Head of caudate nucleus (tissue), 42 donors: ENCODE measurements around the gene DHX30.
"Not testable (repeated sequence)": the region's sequence is repeated elsewhere in the genome, so short reads cannot be mapped to it uniquely, and the experiment has no call there.

Experiments used
- DNase-seq, 42 donors: peaks; one replicate each; pipeline versions ENCODE4 v3.0.0 to v3.0.0-alpha.2; 2020 to 2021; ENCODE audit warnings: mixed read lengths in 7 of 42
- intact Hi-C: fragments of 100-400 bp; cut with DNase I; formaldehyde crosslinking; loops from one replicate; pipeline ENCODE4 v1.15.0; 2022

DHX30 gene

GRCh38 chr3:47872916-47873315 lies 70.0 kb downstream of the DHX30 start:
- no peak for DNase-seq
- intact Hi-C loops = no loop called here

GRCh38 chr3:47874438-47874837 lies 71.5 kb downstream of the DHX30 start:
- intact Hi-C loops = no loop called here
- DNase-seq = no peak

- no peak for DNase-seq
- intact Hi-C loops = no loop called here
Measured at GRCh38 chr3:47874913-47875312, 72.0 kb downstream of the DHX30 start.

GRCh38 chr3:47877290-47877689 lies 74.4 kb downstream of the DHX30 start:
- no peak for DNase-seq
- intact Hi-C loops = no loop called here

GRCh38 chr3:47877719-47878118 lies 74.8 kb downstream of the DHX30 start:
- intact Hi-C loops = no loop called here
- DNase-seq = no peak

- intact Hi-C loops = no loop called here
Measured at GRCh38 chr3:47882338-47882737, 79.4 kb downstream of the DHX30 start.

GRCh38 chr3:47884603-47885002 lies 81.7 kb downstream of the DHX30 start:
- DNase-seq = no peak
- intact Hi-C loops = no loop called here

More at GRCh38 chr3:47882338-47882737, 79.4 kb downstream of the DHX30 start:
- DNase-seq = no peak

GRCh38 chr3:47885168-47885567 lies 82.2 kb downstream of the DHX30 start:
- no peak for DNase-seq

GRCh38 chr3:47887991-47888390 lies 85.1 kb downstream of the DHX30 start:
- intact Hi-C loops, DNase-seq: not testable (repeated sequence)

More at GRCh38 chr3:47885168-47885567, 82.2 kb downstream of the DHX30 start:
- intact Hi-C loops = no loop called here

GRCh38 chr3:47888986-47889757 lies 86.2 kb downstream of the DHX30 start:
- intact Hi-C loops = no loop called here
- no peak for DNase-seq

GRCh38 chr3:47890126-47890827 lies 87.3 kb downstream of the DHX30 start:
- DNase-seq = peak in 11 of 42 donors; percentile 6 to 57 (median 27)
- intact Hi-C loops = no loop called here

- peak in 37 of 42 donors; percentile 14 to 88 (median 53) for DNase-seq
Measured at GRCh38 chr3:47890828-47891612, 88.1 kb downstream of the DHX30 start.

GRCh38 chr3:47891613-47892005 lies 88.7 kb downstream of the DHX30 start:
- peak in 1 of 42 donors; percentile 4 for DNase-seq
- intact Hi-C loops = no loop called here

More at GRCh38 chr3:47890828-47891612, 88.1 kb downstream of the DHX30 start:
- intact Hi-C loops = no loop called here

- intact Hi-C loops = no loop called here
- DNase-seq = peak in 40 of 42 donors; percentile 17 to 81 (median 52)
Measured at GRCh38 chr3:47892286-47893040, 89.5 kb downstream of the DHX30 start.

- no peak for DNase-seq
- intact Hi-C loops = no loop called here
Measured at GRCh38 chr3:47895241-47895640, 92.3 kb downstream of the DHX30 start.

GRCh38 chr3:47896736-47897135 lies 93.8 kb downstream of the DHX30 start:
- intact Hi-C loops = no loop called here
- no peak for DNase-seq

GRCh38 chr3:47897954-47898353 lies 95.0 kb downstream of the DHX30 start:
- no peak for DNase-seq
- intact Hi-C loops = no loop called here

GRCh38 chr3:47899495-47900108 lies 96.7 kb downstream of the DHX30 start:
- peak in 1 of 42 donors; percentile 12 for DNase-seq
- intact Hi-C loops = no loop called here
